Suprapubic skin (tissue), 4 donors: Measurements from ENCODE around the gene KRTAP1-3.

Experiments
- EP300 ChIP-seq: sonication (generic); formaldehyde crosslinking; IDR thresholded peaks from one replicate; pipeline ENCODE4 v1.6.1; 2017; ENCODE audit warnings: antibody characterized with exemption
- POLR2A ChIP-seq, 2 donors: fragments of 450-650 bp; IDR thresholded peaks; one replicate each; pipeline ENCODE4 v1.6.1; 2017; ENCODE audit warnings: antibody characterized with exemption in 2 of 2, mild to moderate bottlenecking in 2 of 2, moderate library complexity in 2 of 2
- POLR2AphosphoS5 ChIP-seq, 3 donors: sonication (generic); formaldehyde crosslinking; IDR thresholded peaks; one replicate each; pipeline ENCODE4 v1.6.1; 2017; ENCODE audit warnings: antibody characterized with exemption in 3 of 3
- TF ChIP-seq, protein P1 (sequence below), 2 donors: fragments of 200-600 bp in 1 of 2; fragments of 450-650 bp in 1 of 2; sonication (generic) in 1 of 2; IDR thresholded peaks; one replicate each; pipeline ENCODE4 v1.5.1; 2016 to 2019; ENCODE audit warnings: antibody characterized with exemption in 2 of 2, mild to moderate bottlenecking in 1 of 2, moderate library complexity in 1 of 2

DNA sequence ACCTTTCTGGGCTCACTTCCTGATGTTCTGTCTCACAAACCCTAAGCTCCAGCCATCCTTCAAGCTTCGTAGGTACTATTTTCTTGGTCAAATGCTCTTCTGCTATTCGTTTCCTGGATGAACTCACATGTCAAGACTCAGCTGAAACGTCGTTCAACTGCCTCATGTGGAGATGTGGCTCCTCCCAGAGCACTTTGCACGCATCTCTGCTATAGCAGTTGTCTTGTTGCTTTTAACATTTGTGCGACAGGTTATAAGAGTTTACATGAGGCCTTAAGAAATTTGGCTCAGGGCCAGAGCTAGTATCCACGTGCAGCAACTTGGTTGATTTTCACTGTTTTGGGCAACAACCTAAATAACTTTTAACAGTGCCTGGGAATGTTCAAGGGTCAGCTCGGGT, 47.8 kb downstream of the KRTAP1-3 start:
- no peak for TF ChIP-seq POLR2A (IDR thresholded peaks at IDR 0.05)
- TF ChIP-seq, protein P1, sequence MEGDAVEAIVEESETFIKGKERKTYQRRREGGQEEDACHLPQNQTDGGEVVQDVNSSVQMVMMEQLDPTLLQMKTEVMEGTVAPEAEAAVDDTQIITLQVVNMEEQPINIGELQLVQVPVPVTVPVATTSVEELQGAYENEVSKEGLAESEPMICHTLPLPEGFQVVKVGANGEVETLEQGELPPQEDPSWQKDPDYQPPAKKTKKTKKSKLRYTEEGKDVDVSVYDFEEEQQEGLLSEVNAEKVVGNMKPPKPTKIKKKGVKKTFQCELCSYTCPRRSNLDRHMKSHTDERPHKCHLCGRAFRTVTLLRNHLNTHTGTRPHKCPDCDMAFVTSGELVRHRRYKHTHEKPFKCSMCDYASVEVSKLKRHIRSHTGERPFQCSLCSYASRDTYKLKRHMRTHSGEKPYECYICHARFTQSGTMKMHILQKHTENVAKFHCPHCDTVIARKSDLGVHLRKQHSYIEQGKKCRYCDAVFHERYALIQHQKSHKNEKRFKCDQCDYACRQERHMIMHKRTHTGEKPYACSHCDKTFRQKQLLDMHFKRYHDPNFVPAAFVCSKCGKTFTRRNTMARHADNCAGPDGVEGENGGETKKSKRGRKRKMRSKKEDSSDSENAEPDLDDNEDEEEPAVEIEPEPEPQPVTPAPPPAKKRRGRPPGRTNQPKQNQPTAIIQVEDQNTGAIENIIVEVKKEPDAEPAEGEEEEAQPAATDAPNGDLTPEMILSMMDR (IDR thresholded peaks at IDR 0.05): no peak
- no peak for TF ChIP-seq POLR2AphosphoS5 (IDR thresholded peaks at IDR 0.05)
- no peak for TF ChIP-seq EP300
